Femur (tissue), 1 donor: Measurements from ENCODE around the gene ESCO1.

Experiments used
- DNase-seq: peaks from one replicate; pipeline ENCODE4 v3.0.0-alpha.2; 2017

The ESCO1 gene

GRCh38 chr18:21575656-21576055, 24.8 kb downstream of the ESCO1 start:
- no peak for DNase-seq

- no peak for DNase-seq
Observed at GRCh38 chr18:21571772-21572171, 28.7 kb downstream of the ESCO1 start.

GRCh38 chr18:21559195-21559594, 41.3 kb downstream of the ESCO1 start:
- no peak for DNase-seq

GRCh38 chr18:21557607-21558253, 42.8 kb downstream of the ESCO1 start:
- DNase-seq, result no peak

- no peak for DNase-seq
Observed at GRCh38 chr18:21550510-21550970, 50.0 kb downstream of the ESCO1 start.

GRCh38 chr18:21548647-21549046, 51.9 kb downstream of the ESCO1 start:
- no peak for DNase-seq

GRCh38 chr18:21546423-21546822, 54.1 kb downstream of the ESCO1 start:
- no peak for DNase-seq

- no peak for DNase-seq
Observed at GRCh38 chr18:21538230-21538629, 62.3 kb downstream of the ESCO1 start.

- no peak for DNase-seq
Observed at GRCh38 chr18:21534327-21534726, 66.2 kb downstream of the ESCO1 start.

GRCh38 chr18:21526463-21526862, 74.0 kb downstream of the ESCO1 start:
- DNase-seq, result no peak

GRCh38 chr18:21525916-21526315, 74.6 kb downstream of the ESCO1 start:
- DNase-seq, result no peak

- no peak for DNase-seq
Observed at GRCh38 chr18:21522530-21522929, 78.0 kb downstream of the ESCO1 start.

GRCh38 chr18:21513741-21514140, 86.8 kb downstream of the ESCO1 start:
- DNase-seq, result no peak

GRCh38 chr18:21513292-21513691, 87.2 kb downstream of the ESCO1 start:
- DNase-seq, result no peak

GRCh38 chr18:21509062-21509461, 91.4 kb downstream of the ESCO1 start:
- DNase-seq, result no peak

GRCh38 chr18:21507913-21508701, 92.4 kb downstream of the ESCO1 start:
- no peak for DNase-seq

GRCh38 chr18:21502661-21503060, 97.8 kb downstream of the ESCO1 start:
- DNase-seq, result no peak

GRCh38 chr18:21499997-21500396, 100.5 kb downstream of the ESCO1 start:
- DNase-seq, result no peak

- no peak for DNase-seq
Observed at GRCh38 chr18:21496277-21496835, 104.1 kb downstream of the ESCO1 start.

GRCh38 chr18:21490748-21491147, 109.8 kb downstream of the ESCO1 start:
- DNase-seq, result no peak

GRCh38 chr18:21489919-21490495, 110.5 kb downstream of the ESCO1 start:
- no peak for DNase-seq

- no peak for DNase-seq
Observed at GRCh38 chr18:21489119-21489750, 111.3 kb downstream of the ESCO1 start.

GRCh38 chr18:21486905-21487437, 113.5 kb downstream of the ESCO1 start:
- DNase-seq, result no peak
